GM12878 (cell line): ENCODE results near the gene TTLL12.

Experiments
- CTCF ChIP-seq, 3 experiments: IDR thresholded peaks in 2 of 3; conservative IDR thresholded peaks in 1 of 3; 2 replicates each; pipeline ENCODE4 v1.5.1; 2011; ENCODE audit warnings: low read depth in 3 of 3, low read length in 3 of 3, mild to moderate bottlenecking in 3 of 3, control low read depth in 2 of 3, moderate library complexity in 2 of 3, inconsistent platforms in 1 of 3, mixed read lengths in 1 of 3; ENCODE audit not compliant: control insufficient read depth in 2 of 3, insufficient read depth in 1 of 3; ENCODE audit errors: extremely low read depth in 1 of 3
- EP300 ChIP-seq, 2 experiments: fragments of 150-350 bp in 1 of 2; IDR thresholded peaks; 2 replicates each; pipeline ENCODE4 v1.6.1; 2011 to 2012; ENCODE audit warnings: low read depth in 2 of 2, low read length in 2 of 2, borderline replicate concordance in 1 of 2, improper control_type of control experiment in 1 of 2, inconsistent platforms in 1 of 2; ENCODE audit not compliant: control insufficient read depth in 1 of 2
- ETV6 ChIP-seq, 2 experiments: fragments of 450-650 bp in 1 of 2; IDR thresholded peaks in 1 of 2; conservative IDR thresholded peaks in 1 of 2; 2 replicates each; pipeline ENCODE4 v1.6.1; 2014; ENCODE audit warnings: antibody characterized with exemption in 1 of 2, borderline replicate concordance in 1 of 2, low read depth in 1 of 2, mild to moderate bottlenecking in 1 of 2, moderate library complexity in 1 of 2
- EZH2 ChIP-seq: IDR thresholded peaks from 2 replicates; pipeline ENCODE4 v1.6.1; 2012; ENCODE audit warnings: low read depth, mild to moderate bottlenecking, control low read depth, inconsistent platforms, low read length, borderline replicate concordance; ENCODE audit not compliant: control insufficient read depth
- MTA3 ChIP-seq: IDR thresholded peaks from 2 replicates; pipeline ENCODE4 v1.6.1; 2012; ENCODE audit warnings: low read length, inconsistent platforms, borderline replicate concordance
- MYB ChIP-seq: fragments of 150-350 bp; IDR thresholded peaks from 2 replicates; pipeline ENCODE4 v1.6.1; 2014; ENCODE audit warnings: mild to moderate bottlenecking, low read depth, low read length, borderline replicate concordance
- POLR2AphosphoS5 ChIP-seq: IDR thresholded peaks from 2 replicates; pipeline ENCODE4 v1.6.1; 2011; ENCODE audit warnings: mild to moderate bottlenecking, low read length, inconsistent platforms
- SIN3A ChIP-seq: IDR thresholded peaks from 2 replicates; pipeline ENCODE4 v1.6.1; 2012; ENCODE audit warnings: low read depth, low read length, improper control_type of control experiment
- SP1 ChIP-seq: IDR thresholded peaks from one replicate; pipeline ENCODE4 v1.6.1; 2011; ENCODE audit warnings: low read depth, low read length
- YY1 ChIP-seq: IDR thresholded peaks from 2 replicates; pipeline ENCODE4 v1.6.1; 2011; ENCODE audit warnings: low read depth, mild to moderate bottlenecking, low read length
- ZNF24 ChIP-seq: fragments of 450-650 bp; IDR thresholded peaks from 2 replicates; pipeline ENCODE4 v1.6.1; 2017; ENCODE audit warnings: antibody characterized with exemption, mild to moderate bottlenecking
- ZNF622 ChIP-seq: fragments of 450-650 bp; IDR thresholded peaks from 2 replicates; pipeline ENCODE4 v1.6.1; 2017; ENCODE audit warnings: mild to moderate bottlenecking, inconsistent platforms

DNA sequence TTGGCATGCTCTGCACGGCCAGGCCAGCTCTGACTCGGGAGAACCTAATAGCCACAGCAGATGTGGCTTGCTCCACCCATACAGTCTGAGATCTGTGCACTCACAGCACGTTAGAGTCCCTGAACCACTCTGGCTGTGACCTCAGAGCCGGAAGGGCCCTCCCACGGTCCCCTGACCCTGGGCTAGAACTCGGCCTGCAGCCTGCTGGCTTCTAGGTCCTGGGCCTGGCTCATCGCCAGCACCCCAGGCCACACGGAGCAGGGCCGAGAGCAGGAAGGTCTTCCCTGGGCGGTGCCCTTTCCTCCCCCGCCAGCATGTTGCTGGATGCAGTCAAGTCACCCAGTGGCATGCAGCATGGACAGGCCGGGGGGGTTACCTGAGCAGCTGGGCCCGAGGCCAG lies 35.3 kb upstream of the TTLL12 start:
- TF ChIP-seq MTA3 (no peak), ZNF24 (no peak), CTCF (IDR thresholded peaks at IDR 0.05 in 2 of 3, conservative IDR thresholded peaks at IDR 0.05 in 1 of 3; ENCODE audit: control insufficient read depth in 2 of 3, extremely low read depth in 1 of 3, insufficient read depth in 1 of 3, low read depth in 3 of 3, low read length in 3 of 3) (no peak), SIN3A (no peak), MYB (no peak), YY1 (no peak), ETV6 (conservative IDR thresholded peaks at IDR 0.05 in 1 of 2, IDR thresholded peaks at IDR 0.05 in 1 of 2; ENCODE audit: borderline replicate concordance in 1 of 2, low read depth in 1 of 2) (no peak), ZNF622 (no peak), POLR2AphosphoS5 (no peak), EZH2 (no peak), EP300 (IDR thresholded peaks at IDR 0.05; ENCODE audit: borderline replicate concordance in 1 of 2, control insufficient read depth in 1 of 2, low read depth in 2 of 2, low read length in 2 of 2) (no peak), SP1 (no peak)
